Testis (tissue), 2 donors: Measurements from ENCODE around the gene C4orf50.

Experiments
- CTCF ChIP-seq, 3 experiments: fragments of 450-650 bp in 2 of 3; fragments of 200-600 bp in 1 of 3; sonication (generic) in 1 of 3; IDR thresholded peaks; one replicate each; pipeline ENCODE4 v1.5.1; 2016 to 2019; ENCODE audit warnings: antibody characterized with exemption in 3 of 3, mild to moderate bottlenecking in 2 of 3, moderate library complexity in 1 of 3
- POLR2A ChIP-seq: fragments of 450-650 bp; IDR thresholded peaks from one replicate; pipeline ENCODE4 v1.6.1; 2017; ENCODE audit warnings: antibody characterized with exemption, mild to moderate bottlenecking, moderate library complexity

DNA sequence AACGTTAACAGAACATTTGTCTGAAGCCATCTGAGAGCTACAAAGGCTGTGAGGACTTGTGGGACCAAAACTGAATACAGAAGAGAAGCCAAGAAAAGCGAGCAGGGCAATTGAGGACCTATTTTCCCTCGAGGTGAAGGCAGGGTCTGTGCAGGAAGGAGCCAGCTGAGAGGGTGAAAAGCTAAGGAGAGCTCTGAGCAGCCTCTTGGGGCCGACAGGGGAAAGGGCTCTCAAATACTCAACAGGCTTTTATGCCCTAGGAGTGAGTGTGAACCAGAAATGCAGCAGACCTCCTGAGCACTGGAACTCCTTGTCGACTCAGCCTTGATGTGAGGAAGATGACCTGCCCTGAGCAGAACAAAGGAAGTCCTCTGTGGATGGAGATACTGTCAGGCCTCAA, 54.2 kb downstream of the C4orf50 start:
- TF ChIP-seq CTCF (IDR thresholded peaks at IDR 0.05) (no peak), POLR2A (no peak)
